ENCODE results near the gene TAOK3.

Gene TAOK3

DNA sequence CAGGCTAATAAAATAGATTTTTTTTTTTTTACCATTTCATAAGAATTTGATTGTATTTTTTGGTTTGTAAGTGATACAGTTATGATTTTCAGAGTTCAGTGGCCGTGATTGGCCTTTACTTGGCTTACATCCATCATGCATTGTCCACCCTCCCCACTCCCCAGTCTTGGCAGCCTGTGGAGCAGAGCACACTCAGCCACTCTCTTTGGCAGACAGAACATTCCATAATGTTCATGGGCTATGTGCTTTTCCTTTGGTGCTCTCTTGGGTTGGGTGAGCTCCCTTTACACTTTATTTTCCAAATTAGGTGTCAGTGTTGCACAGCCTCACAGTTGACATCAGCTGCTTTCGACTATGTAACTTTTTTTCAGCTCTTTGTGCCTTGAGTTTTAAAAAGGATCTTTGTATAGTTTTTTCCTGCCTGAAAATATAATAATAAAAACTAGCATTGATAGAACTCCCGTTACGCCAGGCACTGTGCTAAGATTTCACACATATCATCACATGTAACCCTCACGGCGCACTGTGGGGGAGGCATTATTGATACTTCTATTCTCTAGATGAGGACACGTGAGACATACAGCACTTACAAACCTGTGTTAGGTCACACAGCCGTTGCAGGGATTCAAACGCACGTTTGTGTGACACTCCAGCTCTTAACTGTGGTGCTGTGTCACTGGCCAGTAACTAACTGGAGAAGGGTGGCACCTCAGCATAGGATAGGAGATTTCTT lies 25.2 kb upstream of the TAOK3 start:
- no peaks in the 10 kb centered on the region for H3F3A ChIP-seq (ENCODE audit: low read depth)
- TF ChIP-seq CTCF (conservative IDR thresholded peaks at IDR 0.05; ENCODE audit: low read length) (no peak), EZH2phosphoT487 (IDR thresholded peaks at IDR 0.05; ENCODE audit: borderline replicate concordance) (no peak)
- H3K36me3 ChIP-seq (ENCODE audit: insufficient read depth, low read length) = peaks cover 67% of the 10 kb centered on the region; the same call in 1 of the 2 replicates
- no peaks in the 10 kb centered on the region for H3K79me2 ChIP-seq (ENCODE audit: insufficient read depth, low read length)
- no peaks in the 10 kb centered on the region for H3K27me3 ChIP-seq (ENCODE audit: insufficient read depth, low read length, poor library complexity, severe bottlenecking)
- no peak overlapping the region for H3K4me3 ChIP-seq (ENCODE audit: low read length, poor library complexity, severe bottlenecking)
- no peaks in the 10 kb centered on the region for H3K9me3 ChIP-seq (ENCODE audit: insufficient read depth, low read depth, low read length)
- no peak overlapping the region for H3K9ac ChIP-seq (ENCODE audit: low read depth, low read length, poor library complexity, severe bottlenecking)
- H3K4me1 ChIP-seq (ENCODE audit: insufficient read depth, low read length, poor library complexity, severe bottlenecking) = no peaks in the 10 kb centered on the region
- H2AFZ ChIP-seq (ENCODE audit: low read length) = no peak overlapping the region
- H3K4me2 ChIP-seq (ENCODE audit: low read depth, low read length, poor library complexity, severe bottlenecking) = no peak overlapping the region
- H3K9me2 ChIP-seq (replicated peaks; ENCODE audit: low read depth, low read length) = no peaks in the 10 kb centered on the region
- no peaks in the 10 kb centered on the region for H4K20me1 ChIP-seq (ENCODE audit: insufficient read depth, low read length, poor library complexity, severe bottlenecking)

GRCh38 chr12:118391836-118392235 lies 19.1 kb upstream of the TAOK3 start:
- peaks cover 65% of the 10 kb centered on the region; the same call in 1 of the 2 replicates for H3K36me3 ChIP-seq (ENCODE audit: insufficient read depth, low read length)
- no peak overlapping the region for H3K9ac ChIP-seq (ENCODE audit: low read depth, low read length, poor library complexity, severe bottlenecking)
- no peaks in the 10 kb centered on the region for H3K9me2 ChIP-seq (replicated peaks; ENCODE audit: low read depth, low read length)
- no peak overlapping the region for H3K4me2 ChIP-seq (ENCODE audit: low read depth, low read length, poor library complexity, severe bottlenecking)
- H3K9me3 ChIP-seq (ENCODE audit: insufficient read depth, low read depth, low read length) = no peaks in the 10 kb centered on the region
- H3K4me1 ChIP-seq (ENCODE audit: insufficient read depth, low read length, poor library complexity, severe bottlenecking) = no peaks in the 10 kb centered on the region
- H2AFZ ChIP-seq (ENCODE audit: low read length) = no peak overlapping the region
- no peaks in the 10 kb centered on the region for H3F3A ChIP-seq (ENCODE audit: low read depth)
- no peaks in the 10 kb centered on the region for H4K20me1 ChIP-seq (ENCODE audit: insufficient read depth, low read length, poor library complexity, severe bottlenecking)
- no peaks in the 10 kb centered on the region for H3K79me2 ChIP-seq (ENCODE audit: insufficient read depth, low read length)
- H3K4me3 ChIP-seq (ENCODE audit: low read length, poor library complexity, severe bottlenecking) = no peak overlapping the region
- TF ChIP-seq EZH2phosphoT487 (IDR thresholded peaks at IDR 0.05; ENCODE audit: borderline replicate concordance) (no peak), CTCF (conservative IDR thresholded peaks at IDR 0.05; ENCODE audit: low read length) (no peak)
- no peaks in the 10 kb centered on the region for H3K27me3 ChIP-seq (ENCODE audit: insufficient read depth, low read length, poor library complexity, severe bottlenecking)

GRCh38 chr12:118391424-118391823 lies 18.7 kb upstream of the TAOK3 start:
- Histone ChIP-seq H3K9me3 (ENCODE audit: insufficient read depth, low read depth, low read length) (no peaks in the 10 kb centered on the region), H3K9ac (ENCODE audit: low read depth, low read length, poor library complexity, severe bottlenecking) (no peak overlapping the region), H2AFZ (ENCODE audit: low read length) (no peak overlapping the region), H3K79me2 (ENCODE audit: insufficient read depth, low read length) (no peaks in the 10 kb centered on the region), H3K27me3 (ENCODE audit: insufficient read depth, low read length, poor library complexity, severe bottlenecking) (no peaks in the 10 kb centered on the region), H4K20me1 (ENCODE audit: insufficient read depth, low read length, poor library complexity, severe bottlenecking) (no peaks in the 10 kb centered on the region), H3K4me1 (ENCODE audit: insufficient read depth, low read length, poor library complexity, severe bottlenecking) (no peaks in the 10 kb centered on the region), H3K9me2 (replicated peaks; ENCODE audit: low read depth, low read length) (no peaks in the 10 kb centered on the region), H3K4me2 (ENCODE audit: low read depth, low read length, poor library complexity, severe bottlenecking) (no peak overlapping the region), H3K4me3 (ENCODE audit: low read length, poor library complexity, severe bottlenecking) (no peak overlapping the region), H3K36me3 (ENCODE audit: insufficient read depth, low read length) (peaks cover 65% of the 10 kb centered on the region; the same call in 1 of the 2 replicates), H3F3A (ENCODE audit: low read depth) (no peaks in the 10 kb centered on the region)
- TF ChIP-seq CTCF (conservative IDR thresholded peaks at IDR 0.05; ENCODE audit: low read length) = no peak
- TF ChIP-seq EZH2phosphoT487 (IDR thresholded peaks at IDR 0.05; ENCODE audit: borderline replicate concordance) = no peak

All from Loucy (cell line).